MM.1S (cell line): ENCODE measurements around the gene NFKBIE.

Experiments
- EZH2 ChIP-seq: fragments of 300-600 bp; sonication (generic); optimal IDR thresholded peaks from 2 replicates; pipeline ENCODE3; 2017; ENCODE audit warnings: low read depth, mild to moderate bottlenecking, antibody characterized with exemption, low read length, mixed read lengths
- TF ChIP-seq, protein P1 (sequence below): fragments of 300-600 bp; sonication (generic); IDR thresholded peaks from 2 replicates; pipeline ENCODE4 v1.5.1; 2016; ENCODE audit warnings: antibody characterized with exemption, low read length, mixed read lengths

DNA sequence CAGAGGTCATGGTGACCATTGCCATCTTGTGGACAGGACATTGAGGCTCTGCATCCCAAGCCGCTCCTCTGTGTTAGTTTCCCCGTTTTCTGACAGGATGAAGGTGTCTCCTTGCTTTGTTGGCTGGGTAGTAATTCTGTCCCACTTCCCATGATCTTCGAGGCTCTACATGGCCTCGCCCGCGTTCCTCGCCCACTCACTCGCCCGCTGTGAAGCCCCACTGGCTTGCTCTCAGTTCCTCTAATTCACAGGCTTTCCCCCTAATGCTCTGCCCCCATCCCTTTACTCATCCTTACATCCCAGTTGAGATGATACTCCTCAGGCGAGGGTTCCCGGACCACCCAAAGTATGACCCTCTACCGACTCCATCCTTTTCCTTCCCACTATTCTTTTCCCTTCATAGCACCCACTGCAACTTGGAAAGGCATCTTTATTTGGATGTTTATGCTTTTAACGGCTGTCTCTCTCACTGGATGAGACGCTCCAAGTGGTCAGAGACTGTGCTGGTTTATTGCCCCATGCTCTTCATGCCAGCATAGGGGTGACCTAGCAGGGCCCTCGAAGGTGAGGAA, 7.5 kb downstream of the NFKBIE start:
- TF ChIP-seq, protein P1, sequence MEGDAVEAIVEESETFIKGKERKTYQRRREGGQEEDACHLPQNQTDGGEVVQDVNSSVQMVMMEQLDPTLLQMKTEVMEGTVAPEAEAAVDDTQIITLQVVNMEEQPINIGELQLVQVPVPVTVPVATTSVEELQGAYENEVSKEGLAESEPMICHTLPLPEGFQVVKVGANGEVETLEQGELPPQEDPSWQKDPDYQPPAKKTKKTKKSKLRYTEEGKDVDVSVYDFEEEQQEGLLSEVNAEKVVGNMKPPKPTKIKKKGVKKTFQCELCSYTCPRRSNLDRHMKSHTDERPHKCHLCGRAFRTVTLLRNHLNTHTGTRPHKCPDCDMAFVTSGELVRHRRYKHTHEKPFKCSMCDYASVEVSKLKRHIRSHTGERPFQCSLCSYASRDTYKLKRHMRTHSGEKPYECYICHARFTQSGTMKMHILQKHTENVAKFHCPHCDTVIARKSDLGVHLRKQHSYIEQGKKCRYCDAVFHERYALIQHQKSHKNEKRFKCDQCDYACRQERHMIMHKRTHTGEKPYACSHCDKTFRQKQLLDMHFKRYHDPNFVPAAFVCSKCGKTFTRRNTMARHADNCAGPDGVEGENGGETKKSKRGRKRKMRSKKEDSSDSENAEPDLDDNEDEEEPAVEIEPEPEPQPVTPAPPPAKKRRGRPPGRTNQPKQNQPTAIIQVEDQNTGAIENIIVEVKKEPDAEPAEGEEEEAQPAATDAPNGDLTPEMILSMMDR: no peak
- TF ChIP-seq EZH2: no peak
